ENCODE measurements around the gene CDK5. TPM values are rescaled to one million over a fixed set of nuclear protein-coding genes. Genes with fewer than 3 reads are reported as not detected.

Gene CDK5
- total RNA-seq, 1 donor from 2014 or later = 24.9 TPM

- intact Hi-C loops (cut with micrococcal nuclease) = loop anchor here (1.0 to 10.0 kb wide), 7 partner anchors 106 to 1458 kb away; partner anchors contain the start of genes ABCF2, ACTR3C, CHPF2 and LRRC61
- H3K27ac Mint-ChIP-seq = peak within 1 kb of the TSS; percentile 86
- peaks cover 15% of the 10 kb centered on the region for H3K27me3 Mint-ChIP-seq (ENCODE audit: insufficient read depth)
- H3K36me3 Mint-ChIP-seq (ENCODE audit: low read depth) = peaks cover 11% of the 10 kb centered on the region
- peak within 1 kb of the TSS; percentile 95 for H3K4me3 Mint-ChIP-seq
- H3K9me3 Mint-ChIP-seq = no peaks in the 10 kb centered on the region
- peak; percentile 82 for DNase-seq (ENCODE audit: low spot score)
- H3K4me1 Mint-ChIP-seq (ENCODE audit: low read depth) = peaks cover 40% of the 10 kb centered on the region
Measured at GRCh38 chr7:151083071-151083823, 25.6 kb upstream of the CDK5 start, which contains the start of gene TMUB1. TSS of gene TMUB1 (minus strand) at chr7:151083493. CDS start at chr7:151082563, 930 bp downstream.

GRCh38 chr7:151082141-151083070 lies 24.7 kb upstream of the CDK5 start:
- H3K9me3 Mint-ChIP-seq = no peaks in the 10 kb centered on the region
- peak overlapping the region; percentile 86 for H3K27ac Mint-ChIP-seq
- intact Hi-C loops (cut with micrococcal nuclease) = loop anchor here (1.0 to 10.0 kb wide), 7 partner anchors 105 to 1458 kb away; partner anchors contain the start of genes ABCF2, ACTR3C, CHPF2 and LRRC61
- DNase-seq (ENCODE audit: low spot score) = no peak
- H3K36me3 Mint-ChIP-seq (ENCODE audit: low read depth) = peaks cover 13% of the 10 kb centered on the region
- peaks cover 45% of the 10 kb centered on the region for H3K4me1 Mint-ChIP-seq (ENCODE audit: low read depth)
- H3K4me3 Mint-ChIP-seq = peak overlapping the region; percentile 95
- H3K27me3 Mint-ChIP-seq (ENCODE audit: insufficient read depth) = peaks cover 12% of the 10 kb centered on the region

- no peak for DNase-seq (ENCODE audit: low spot score)
- intact Hi-C loops (cut with micrococcal nuclease) = loop anchor here (2.0 to 10.0 kb wide), 5 partner anchors 63 to 1457 kb away; partner anchors contain the start of genes ACTR3C, LRRC61 and NUB1
- H3K27ac Mint-ChIP-seq = no peak overlapping the region
- peaks cover 13% of the 10 kb centered on the region for H3K36me3 Mint-ChIP-seq (ENCODE audit: low read depth)
- H3K4me3 Mint-ChIP-seq = peak overlapping the region; percentile 95
- H3K4me1 Mint-ChIP-seq (ENCODE audit: low read depth) = peaks cover 45% of the 10 kb centered on the region
- no peaks in the 10 kb centered on the region for H3K9me3 Mint-ChIP-seq
- peaks cover 12% of the 10 kb centered on the region for H3K27me3 Mint-ChIP-seq (ENCODE audit: insufficient read depth)
Measured at GRCh38 chr7:151081170-151082101, 23.7 kb upstream of the CDK5 start.

- intact Hi-C loops (cut with micrococcal nuclease) = loop anchor here (1.0 to 10.0 kb wide), 8 partner anchors 22 to 1456 kb away; partner anchors contain the start of genes ABCB8, ACTR3C, LRRC61 and NUB1
- Mint-ChIP-seq H3K27me3 (ENCODE audit: insufficient read depth) (peaks cover 10% of the 10 kb centered on the region), H3K4me3 (peak within 1 kb of the TSS; percentile 95), H3K36me3 (ENCODE audit: low read depth) (peaks cover 20% of the 10 kb centered on the region), H3K9me3 (no peaks in the 10 kb centered on the region), H3K27ac (peak within 1 kb of the TSS; percentile 88), H3K4me1 (ENCODE audit: low read depth) (peaks cover 42% of the 10 kb centered on the region)
- peak; percentile 88 for DNase-seq (ENCODE audit: low spot score)
Measured at GRCh38 chr7:151080522-151081169, 22.9 kb upstream of the CDK5 start, which contains the start of gene FASTK. TSS of gene FASTK (minus strand) at chr7:151080809. CDS start at chr7:151080766, 43 bp downstream.

DNA sequence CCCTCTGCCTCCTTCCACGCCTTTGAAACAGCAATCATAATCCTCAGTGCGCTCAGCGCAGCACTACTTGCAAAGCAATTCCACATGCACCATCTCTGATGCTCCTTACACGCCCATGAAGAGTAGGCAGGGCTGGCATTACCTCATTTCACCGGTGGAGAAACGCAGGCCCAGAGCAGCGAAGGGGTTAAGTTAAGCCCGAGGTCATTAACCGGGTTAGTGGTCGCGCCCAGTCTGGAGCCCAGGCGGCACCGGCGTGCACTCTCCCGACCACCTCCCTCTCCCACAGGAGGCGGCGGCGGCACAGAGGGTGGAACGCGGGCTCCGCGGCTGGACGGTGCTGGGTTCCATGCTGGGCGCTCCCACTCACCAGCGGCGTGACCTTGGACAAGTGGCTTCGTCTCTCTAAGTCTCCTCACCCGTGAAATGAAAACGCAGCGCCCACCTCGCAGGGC lies 22.4 kb upstream of the CDK5 start:
- Mint-ChIP-seq H3K4me3 (peak overlapping the region; percentile 92), H3K4me1 (ENCODE audit: low read depth) (peaks cover 36% of the 10 kb centered on the region), H3K27me3 (ENCODE audit: insufficient read depth) (peaks cover 6% of the 10 kb centered on the region), H3K27ac (peak overlapping the region; percentile 88), H3K9me3 (no peaks in the 10 kb centered on the region), H3K36me3 (ENCODE audit: low read depth) (peaks cover 23% of the 10 kb centered on the region)
- intact Hi-C loops (cut with micrococcal nuclease) = loop anchor here (1.0 to 10.0 kb wide), 8 partner anchors 22 to 1455 kb away; partner anchors contain the start of genes ABCB8, ACTR3C, LRRC61 and NUB1
- DNase-seq (ENCODE audit: low spot score) = no peak

- H3K4me1 Mint-ChIP-seq (ENCODE audit: low read depth) = peaks cover 32% of the 10 kb centered on the region
- no peaks in the 10 kb centered on the region for H3K9me3 Mint-ChIP-seq
- H3K27ac Mint-ChIP-seq = peak overlapping the region; percentile 88
- intact Hi-C loops (cut with micrococcal nuclease) = no loop called here
- H3K4me3 Mint-ChIP-seq = peak overlapping the region; percentile 92
- H3K27me3 Mint-ChIP-seq (ENCODE audit: insufficient read depth) = peaks cover under 1% of the 10 kb centered on the region
- no peak for DNase-seq (ENCODE audit: low spot score)
- peaks cover 27% of the 10 kb centered on the region for H3K36me3 Mint-ChIP-seq (ENCODE audit: low read depth)
Measured at GRCh38 chr7:151079199-151079910, 21.7 kb upstream of the CDK5 start.

GRCh38 chr7:151078233-151079040 lies 20.7 kb upstream of the CDK5 start:
- Mint-ChIP-seq H3K27me3 (ENCODE audit: insufficient read depth) (no peaks in the 10 kb centered on the region), H3K4me1 (ENCODE audit: low read depth) (peaks cover 26% of the 10 kb centered on the region), H3K9me3 (no peaks in the 10 kb centered on the region), H3K27ac (peak overlapping the region; percentile 79), H3K36me3 (ENCODE audit: low read depth) (peaks cover 28% of the 10 kb centered on the region), H3K4me3 (peak overlapping the region; percentile 92)
- intact Hi-C loops (cut with micrococcal nuclease) = no loop called here
- DNase-seq (ENCODE audit: low spot score) = no peak

DNA sequence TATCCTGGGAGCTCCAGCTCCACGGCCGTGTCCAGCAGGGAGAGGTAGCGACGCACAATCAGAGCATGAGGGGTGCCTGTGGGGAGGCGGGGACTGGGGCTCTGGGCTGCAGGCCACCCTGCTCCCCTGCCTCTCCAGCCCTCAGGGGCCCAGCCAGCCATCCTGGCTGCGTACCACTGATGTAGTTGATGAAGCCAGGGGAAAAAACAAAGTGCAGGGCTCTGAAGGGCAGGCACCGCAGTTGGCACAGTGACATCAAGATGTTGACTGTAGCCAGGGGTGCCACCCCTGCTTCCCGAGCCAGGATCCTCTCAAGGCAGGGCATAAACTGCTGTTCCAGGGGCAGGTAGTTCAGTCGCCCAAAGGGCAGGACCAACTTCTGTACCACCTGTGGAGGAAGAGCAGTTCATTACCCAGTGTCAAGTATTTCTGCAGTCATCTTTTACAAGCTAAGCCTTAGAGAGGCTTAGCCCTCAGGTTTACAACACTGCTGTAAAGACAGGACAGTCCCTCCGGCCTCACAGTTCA lies 20.1 kb upstream of the CDK5 start:
- DNase-seq (ENCODE audit: low spot score) = no peak
- H3K36me3 Mint-ChIP-seq (ENCODE audit: low read depth) = peaks cover 27% of the 10 kb centered on the region
- intact Hi-C loops (cut with micrococcal nuclease) = no loop called here
- peak overlapping the region; percentile 81 for H3K4me3 Mint-ChIP-seq
- peaks cover 23% of the 10 kb centered on the region for H3K4me1 Mint-ChIP-seq (ENCODE audit: low read depth)
- H3K27me3 Mint-ChIP-seq (ENCODE audit: insufficient read depth) = no peaks in the 10 kb centered on the region
- peak overlapping the region; percentile 79 for H3K27ac Mint-ChIP-seq
- no peaks in the 10 kb centered on the region for H3K9me3 Mint-ChIP-seq

DNA sequence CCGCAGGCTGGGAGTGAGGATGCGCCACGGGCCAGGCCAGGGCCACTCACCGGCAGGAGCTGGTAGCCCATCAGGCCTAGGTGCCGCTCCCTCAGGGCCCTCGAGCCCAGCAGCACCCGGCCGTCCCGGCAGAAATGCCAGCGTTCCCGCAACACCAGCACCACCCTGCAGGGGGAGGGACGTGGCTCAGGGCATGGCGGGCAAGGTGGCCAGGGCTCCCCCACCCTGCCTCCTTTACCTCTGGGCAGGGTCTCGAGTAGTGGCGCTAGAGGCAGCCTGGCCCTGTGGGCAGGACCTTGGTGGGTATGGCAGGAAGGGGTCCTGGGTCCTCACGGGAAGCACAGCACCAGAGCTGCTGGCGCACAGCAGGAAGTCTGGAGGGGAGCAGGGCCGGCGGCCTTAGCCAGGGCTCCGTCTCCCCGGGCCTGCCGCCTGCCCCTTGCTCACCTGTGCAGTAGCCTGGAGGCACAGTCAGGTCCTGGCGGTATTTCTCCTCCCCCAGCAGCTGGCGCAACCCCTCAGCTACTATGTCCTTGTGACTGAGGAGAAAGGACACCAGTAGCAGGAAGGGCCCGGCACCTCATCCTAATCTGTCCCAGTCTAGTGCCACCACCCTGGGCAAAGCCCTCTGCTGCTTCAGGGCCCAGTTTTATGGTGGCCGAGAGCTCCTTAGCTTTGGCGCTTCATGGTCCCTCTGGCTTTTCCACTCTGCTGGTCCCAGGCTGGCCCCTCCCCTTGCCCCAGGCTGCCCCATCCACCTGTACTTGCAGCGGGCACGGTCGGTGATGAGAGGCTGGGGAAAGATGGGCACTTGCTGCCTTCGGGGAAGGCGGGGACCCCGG lies 19.4 kb upstream of the CDK5 start:
- no peak overlapping the region for H3K27ac Mint-ChIP-seq
- intact Hi-C loops (cut with micrococcal nuclease) = no loop called here
- no peaks in the 10 kb centered on the region for H3K9me3 Mint-ChIP-seq
- no peak overlapping the region for H3K4me3 Mint-ChIP-seq
- DNase-seq (ENCODE audit: low spot score) = no peak
- H3K4me1 Mint-ChIP-seq (ENCODE audit: low read depth) = peaks cover 16% of the 10 kb centered on the region
- H3K27me3 Mint-ChIP-seq (ENCODE audit: insufficient read depth) = no peaks in the 10 kb centered on the region
- peaks cover 27% of the 10 kb centered on the region for H3K36me3 Mint-ChIP-seq (ENCODE audit: low read depth)
